Measurements from ENCODE around the gene TXNL1.

DNA sequence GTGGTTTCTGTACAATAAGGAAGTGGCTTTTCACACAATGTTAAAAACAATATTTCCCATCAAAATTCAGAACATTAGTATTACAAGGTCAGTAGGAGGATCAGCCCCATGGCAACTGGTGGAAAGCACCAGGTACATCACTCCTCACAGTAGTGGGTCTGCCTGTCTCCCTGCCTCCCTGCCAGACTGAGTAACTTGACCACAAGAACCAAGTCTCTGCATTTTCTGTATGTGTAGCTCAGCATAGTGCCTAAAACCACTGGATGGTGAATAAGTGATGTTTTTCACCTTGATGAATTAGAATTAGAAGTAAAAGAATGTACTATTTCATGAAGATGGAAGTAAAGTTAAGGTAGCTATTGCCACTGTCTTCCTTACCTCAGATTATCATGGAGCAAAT lies 8.7 kb upstream of the TXNL1 start:
- TF ChIP-seq, protein P1, sequence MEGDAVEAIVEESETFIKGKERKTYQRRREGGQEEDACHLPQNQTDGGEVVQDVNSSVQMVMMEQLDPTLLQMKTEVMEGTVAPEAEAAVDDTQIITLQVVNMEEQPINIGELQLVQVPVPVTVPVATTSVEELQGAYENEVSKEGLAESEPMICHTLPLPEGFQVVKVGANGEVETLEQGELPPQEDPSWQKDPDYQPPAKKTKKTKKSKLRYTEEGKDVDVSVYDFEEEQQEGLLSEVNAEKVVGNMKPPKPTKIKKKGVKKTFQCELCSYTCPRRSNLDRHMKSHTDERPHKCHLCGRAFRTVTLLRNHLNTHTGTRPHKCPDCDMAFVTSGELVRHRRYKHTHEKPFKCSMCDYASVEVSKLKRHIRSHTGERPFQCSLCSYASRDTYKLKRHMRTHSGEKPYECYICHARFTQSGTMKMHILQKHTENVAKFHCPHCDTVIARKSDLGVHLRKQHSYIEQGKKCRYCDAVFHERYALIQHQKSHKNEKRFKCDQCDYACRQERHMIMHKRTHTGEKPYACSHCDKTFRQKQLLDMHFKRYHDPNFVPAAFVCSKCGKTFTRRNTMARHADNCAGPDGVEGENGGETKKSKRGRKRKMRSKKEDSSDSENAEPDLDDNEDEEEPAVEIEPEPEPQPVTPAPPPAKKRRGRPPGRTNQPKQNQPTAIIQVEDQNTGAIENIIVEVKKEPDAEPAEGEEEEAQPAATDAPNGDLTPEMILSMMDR (conservative IDR thresholded peaks at IDR 0.05; ENCODE audit: low read depth, low read length) = no peak
- no peak for TF ChIP-seq EZH2 (IDR thresholded peaks at IDR 0.05; ENCODE audit: low read length, unreplicated experiment)
- no peak for TF ChIP-seq EZH2phosphoT487 (IDR thresholded peaks at IDR 0.05; ENCODE audit: borderline replicate concordance, low read length)
